ENCODE measurements around the gene SKP2.
"Not testable (repeated sequence)": the region's sequence is repeated elsewhere in the genome, so short reads cannot be mapped to it uniquely, and the experiment has no call there.

SKP2 gene

DNA sequence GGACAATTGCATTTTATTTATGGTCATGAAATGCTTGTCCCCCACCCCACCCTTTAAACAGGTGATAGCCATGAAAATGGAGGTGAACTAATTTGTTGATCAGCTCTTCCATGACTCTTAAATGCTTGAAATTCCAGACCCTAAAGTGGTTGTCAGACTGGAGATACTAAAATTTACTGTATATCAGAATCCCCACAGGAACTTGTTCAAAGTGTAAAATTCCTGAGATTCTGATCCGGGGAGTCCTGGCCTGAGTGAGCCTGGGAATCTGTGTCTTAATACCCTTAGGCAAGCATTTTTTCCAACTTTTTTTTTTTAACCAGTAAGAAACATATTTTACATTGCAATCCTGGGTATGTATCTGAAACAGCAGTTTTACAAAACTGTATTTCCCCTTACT is 4.7 kb downstream of the SKP2 start:
- DNase-seq (ENCODE audit: low read depth in 2 of 2): peak; percentile 86 to 88

DNA sequence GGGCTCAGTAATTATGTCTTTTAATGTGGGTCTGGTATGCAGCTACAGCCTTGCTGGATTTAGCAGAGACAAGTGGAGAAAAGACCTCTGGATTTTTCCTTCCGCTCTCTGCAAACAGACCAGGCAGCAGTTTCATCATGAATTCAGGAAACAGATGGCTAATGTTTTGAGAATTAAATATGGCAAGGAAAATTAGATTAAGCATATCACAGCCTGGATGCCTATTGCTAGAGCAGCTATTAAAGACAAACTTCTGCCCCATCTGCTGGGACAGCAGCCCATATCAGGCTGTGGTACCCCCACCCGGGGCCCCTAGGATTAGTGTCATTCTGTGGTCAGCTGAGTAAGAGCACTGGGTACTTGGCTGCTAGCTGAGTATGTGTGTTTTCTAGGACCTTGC is 6.2 kb downstream of the SKP2 start:
- DNase-seq (ENCODE audit: low read depth in 2 of 2): no peak

DNA sequence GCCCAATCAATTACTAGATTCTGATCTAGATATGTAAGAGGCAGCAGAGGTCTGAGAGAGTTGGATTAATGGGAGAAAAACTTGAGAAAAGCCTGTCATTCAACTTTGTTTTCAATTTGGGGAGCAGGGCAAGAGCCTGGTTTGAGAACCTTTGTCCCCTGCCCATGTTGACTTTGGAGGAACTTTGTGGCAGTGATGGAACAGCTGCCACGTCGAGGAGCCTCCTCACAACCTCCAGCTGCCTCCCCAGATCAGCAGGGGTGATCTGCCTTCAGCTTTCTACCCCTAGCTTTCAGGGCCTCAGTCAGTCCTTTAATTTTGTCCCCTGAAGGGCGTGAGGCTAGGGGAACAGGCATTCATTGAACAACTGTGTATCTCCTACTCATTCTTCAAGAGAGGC is 8.7 kb downstream of the SKP2 start:
- DNase-seq (ENCODE audit: low read depth in 2 of 2): no peak

DNA sequence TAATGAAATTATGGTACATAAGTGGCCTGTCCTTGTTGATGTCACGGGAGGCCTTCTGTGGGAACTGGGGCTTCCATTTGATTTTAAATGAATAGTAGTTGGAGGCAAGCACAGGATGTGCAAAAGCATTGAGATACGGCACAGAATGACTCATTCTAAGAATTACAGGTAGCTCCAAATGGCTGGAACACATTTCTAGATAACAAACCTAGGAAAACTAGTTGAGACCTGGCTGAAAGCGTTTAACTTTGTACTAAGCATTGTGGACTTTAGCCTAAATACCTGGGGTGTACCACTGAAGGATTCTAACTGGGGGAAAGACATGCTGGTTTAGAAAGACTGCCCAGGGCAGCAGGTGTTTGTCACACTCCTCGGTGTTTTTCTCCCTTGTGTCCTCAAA is 9.4 kb downstream of the SKP2 start:
- no peak for DNase-seq (ENCODE audit: low read depth in 2 of 2)

DNA sequence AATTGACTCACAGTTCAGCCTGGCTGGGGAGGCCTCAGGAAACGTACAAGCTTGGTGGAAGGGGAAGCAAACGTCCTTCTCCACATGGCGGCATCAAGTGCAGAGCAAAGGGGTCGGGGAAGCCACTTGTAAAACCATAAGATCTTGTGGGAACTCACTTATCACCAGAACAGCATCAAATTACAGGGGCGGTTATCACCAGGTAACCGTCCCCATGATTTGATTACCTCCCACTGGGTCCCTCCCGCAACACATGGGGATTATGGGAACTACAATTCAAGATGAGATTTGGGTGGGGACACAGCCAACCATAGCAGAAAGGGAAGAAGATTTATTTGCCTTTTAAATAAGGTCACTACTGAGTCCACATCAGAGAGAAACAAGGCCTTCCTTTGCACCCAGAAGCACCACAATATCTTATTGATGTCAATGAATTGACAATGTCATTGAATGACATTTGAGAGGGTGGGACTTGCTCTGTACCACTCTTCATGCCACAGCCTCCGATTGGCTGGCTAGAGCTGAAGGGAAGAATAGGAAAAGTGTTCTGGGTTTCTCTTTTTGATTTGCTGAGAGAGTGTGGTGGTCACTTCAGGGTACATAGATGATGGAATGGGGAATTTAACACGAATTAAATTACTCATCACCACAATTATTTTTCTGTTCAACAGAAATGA is 11.0 kb downstream of the SKP2 start:
- DNase-seq (ENCODE audit: low read depth in 2 of 2): no peak

DNA sequence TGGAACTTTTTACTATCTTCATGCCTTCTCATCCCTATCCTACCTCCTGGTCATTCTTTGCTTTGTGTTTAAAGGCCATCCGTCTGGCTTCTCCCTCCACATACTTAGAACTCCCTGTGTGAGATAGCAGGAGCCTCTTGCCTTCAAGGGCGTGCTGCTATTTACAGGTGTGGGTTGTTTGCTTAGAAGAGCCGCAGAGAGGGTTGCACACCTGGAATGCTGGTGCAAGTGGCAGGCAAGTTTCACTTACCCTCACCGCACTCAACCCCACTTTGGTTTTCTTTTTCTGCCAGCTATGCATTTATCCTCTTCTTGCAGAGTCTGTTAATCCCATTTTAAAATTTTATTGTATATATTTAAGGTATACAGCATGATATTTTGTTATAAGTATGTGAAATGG is 12.6 kb downstream of the SKP2 start:
- no peak for DNase-seq (ENCODE audit: low read depth in 2 of 2)

DNA sequence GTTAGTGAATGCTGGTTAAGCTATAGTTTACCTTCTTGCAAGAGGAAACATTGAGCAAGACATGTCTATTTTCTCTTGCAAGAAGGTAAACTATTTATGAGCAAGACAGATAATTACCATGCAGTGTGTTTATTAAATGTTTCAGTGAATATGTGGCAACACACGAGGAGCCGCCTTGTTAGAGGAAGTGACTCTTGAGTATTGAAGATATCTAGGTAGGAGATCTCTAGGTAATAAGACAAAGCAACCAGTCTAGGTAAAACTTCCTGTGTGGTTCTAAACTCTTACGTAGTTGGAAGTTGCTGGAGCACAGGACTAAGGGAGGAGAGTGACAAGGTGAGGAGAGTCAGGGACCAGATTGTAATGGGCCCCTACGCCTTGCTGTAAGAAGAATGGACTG is 16.8 kb downstream of the SKP2 start:
- DNase-seq (ENCODE audit: low read depth in 2 of 2): no peak

DNA sequence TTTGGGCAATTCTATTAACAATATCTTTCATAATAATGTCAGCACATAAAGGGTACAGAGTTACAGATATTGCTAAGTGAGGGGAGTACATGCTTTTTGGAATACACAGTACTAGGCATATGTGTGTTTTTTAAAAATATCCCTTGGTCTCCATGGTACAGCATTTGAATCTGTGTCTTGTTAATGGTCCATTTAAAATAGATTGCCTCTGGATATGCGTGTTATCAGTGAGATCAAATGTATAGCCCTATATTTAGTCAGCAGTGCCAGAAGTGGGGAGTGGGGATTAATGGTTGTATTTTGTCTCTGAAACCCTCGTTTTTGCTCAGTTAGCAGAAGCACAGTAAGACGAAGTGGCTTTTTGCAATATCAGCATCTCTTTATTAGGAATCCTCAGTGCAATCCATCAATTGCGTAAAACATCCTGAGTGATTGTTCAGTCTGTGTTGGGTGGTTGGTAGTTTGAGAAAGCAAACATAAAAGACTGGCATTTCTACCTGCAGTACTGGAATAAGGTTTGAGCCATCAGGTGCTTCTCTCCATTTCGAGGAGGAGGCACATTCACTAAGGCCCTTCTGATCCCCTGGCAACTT is 19.0 kb downstream of the SKP2 start:
- no peak for DNase-seq (ENCODE audit: low read depth in 2 of 2)

DNA sequence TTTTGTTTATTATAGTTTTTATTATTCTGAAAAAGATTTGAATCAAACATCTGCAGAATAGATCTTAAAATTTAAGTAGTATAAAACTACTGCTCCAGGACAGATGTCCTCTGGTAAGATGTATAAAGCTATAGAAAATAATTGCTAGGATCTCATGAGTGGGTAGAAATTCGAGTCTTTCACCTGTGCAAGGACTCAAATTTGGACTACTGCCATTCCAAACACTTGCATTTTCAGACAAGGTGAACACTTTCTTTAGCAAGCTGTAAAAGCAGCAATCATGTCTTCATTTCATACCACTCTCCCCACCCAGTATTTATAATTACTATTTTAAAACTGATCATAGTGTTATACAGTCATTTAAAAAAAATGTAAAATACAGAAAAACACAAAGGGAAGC is 20.7 kb downstream of the SKP2 start:
- no peak for DNase-seq (ENCODE audit: low read depth in 2 of 2)

DNA sequence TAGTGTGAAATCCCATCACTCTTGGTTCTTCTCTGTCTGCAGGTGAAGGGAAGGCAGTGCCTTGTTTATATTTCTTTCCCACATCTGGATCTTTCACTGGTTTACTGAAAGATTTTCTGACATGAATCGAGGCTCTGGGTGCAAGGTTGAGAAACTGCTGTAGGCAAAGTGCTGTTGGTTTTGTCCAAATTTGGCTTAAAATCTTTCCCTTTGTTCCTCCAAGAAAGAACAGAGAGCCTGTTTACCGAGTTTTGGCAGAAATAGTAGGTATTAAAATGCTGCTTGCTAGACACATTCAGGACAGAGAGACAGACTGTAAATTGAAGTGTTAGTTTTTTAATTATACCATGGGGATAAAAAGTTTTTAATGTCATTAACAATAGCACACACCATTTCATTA is 21.5 kb downstream of the SKP2 start:
- DNase-seq (ENCODE audit: low read depth in 2 of 2): no peak

DNA sequence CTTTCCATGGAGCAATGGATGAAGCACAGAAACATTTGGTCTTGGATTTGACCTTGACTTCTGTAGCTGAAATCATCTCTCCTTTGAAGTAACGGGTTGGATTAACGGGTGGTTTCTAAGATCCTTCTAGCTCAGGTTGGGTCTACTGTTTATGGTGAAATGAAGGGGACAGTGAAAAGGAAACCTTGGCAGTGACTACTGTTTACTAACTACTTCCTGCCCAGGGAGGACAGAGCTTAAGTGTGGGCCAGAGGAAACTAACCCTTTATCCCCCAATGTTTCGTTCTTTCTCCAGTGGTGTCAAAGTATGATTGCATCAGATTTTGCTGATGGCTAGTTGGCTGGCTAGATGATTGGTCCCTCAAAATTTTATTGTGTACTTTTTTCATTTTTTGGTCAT is 22.2 kb downstream of the SKP2 start:
- DNase-seq (ENCODE audit: low read depth in 2 of 2): no peak

DNA sequence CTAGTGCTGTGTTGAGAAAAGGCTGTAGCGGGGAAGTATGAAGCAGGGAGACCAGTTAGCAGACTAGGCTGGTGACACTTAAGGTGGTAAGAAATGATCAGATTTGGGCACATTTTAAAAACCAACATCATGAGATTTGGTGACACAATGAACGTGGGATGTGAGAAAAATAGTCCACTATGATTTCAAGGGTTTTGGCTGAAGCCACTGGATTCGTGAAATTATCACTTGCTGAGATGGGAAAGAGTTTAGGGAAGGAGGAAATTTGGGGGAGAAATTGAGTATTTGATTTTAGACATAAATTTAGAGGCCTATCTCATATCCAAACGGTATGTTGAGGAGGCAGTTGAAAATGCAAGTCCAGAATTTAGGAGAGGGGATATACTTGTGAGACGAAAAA is 23.1 kb downstream of the SKP2 start:
- DNase-seq (ENCODE audit: low read depth in 2 of 2): no peak

DNA sequence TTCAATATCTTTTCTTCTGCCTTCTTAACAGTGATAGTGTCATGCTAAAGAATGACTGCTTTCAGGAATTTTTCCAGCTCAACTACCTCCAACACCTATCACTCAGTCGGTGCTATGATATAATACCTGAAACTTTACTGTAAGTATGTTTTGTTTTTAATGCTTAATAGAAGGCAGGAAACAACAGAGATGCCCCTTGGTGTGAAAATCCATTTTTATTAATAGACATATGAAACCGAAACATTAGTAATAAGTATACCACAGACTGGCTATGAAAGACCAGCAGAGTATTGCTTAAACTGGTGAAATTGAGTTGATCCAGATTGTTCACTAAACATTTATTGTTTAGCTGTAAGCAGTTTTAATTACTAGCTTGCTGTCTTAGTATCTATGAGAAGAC is 25.2 kb downstream of the SKP2 start:
- DNase-seq (ENCODE audit: low read depth in 2 of 2): no peak

DNA sequence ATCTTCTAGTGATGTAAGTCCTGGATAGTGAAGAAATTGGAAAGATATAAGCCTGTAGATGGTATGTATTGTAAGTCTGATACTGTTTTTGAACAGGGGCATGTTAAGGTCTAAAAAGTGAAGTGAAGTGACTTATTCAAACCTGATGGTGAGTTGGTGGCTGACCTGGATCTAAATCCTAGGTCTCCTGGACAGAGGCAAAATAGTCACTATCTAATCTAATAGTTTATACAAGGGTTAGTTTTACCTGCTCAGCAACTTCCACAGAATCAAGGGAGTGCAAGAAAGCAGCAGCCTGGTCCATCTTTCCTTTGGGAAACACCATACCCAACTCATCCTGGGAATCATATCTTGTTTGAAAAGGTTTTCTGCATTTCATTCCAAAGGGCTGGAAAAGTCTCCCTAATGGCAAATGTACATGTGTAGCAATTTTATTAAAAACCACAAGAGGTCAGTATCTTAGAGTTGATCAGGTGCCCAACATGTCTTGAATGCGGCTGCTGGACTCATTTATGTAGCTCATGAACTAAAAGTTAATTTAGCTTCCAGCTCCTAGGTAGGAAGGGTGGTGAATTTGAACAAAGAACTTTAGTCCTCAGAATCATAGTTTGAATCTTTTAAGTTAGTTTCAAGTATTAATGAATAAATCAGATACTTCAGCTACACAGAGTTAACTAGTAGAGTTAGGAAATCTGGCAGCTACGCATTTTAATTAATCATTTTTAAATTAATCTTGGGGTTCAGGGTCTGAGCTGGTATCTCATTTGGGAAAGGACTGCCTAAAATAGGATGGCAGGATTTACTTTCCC is 26.0 kb downstream of the SKP2 start:
- DNase-seq (ENCODE audit: low read depth in 2 of 2): no peak

DNA sequence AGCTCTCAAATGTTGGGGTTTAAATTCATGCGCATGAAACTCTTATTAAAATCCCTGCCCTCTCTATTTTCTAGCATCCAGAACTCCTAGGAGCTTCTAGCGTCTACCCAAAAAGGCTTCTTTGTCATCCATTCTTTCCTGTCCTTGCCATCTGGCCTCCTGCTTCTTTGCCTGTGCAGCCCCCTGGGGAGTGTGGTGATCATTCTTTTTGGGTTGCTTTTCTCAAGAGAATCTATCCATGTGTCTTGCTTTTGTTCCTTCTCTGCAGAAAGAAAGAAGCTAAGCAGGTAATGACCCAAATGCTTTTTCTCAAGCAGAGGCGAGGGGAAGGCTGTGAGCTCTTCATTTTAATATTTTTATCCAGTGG is 26.6 kb downstream of the SKP2 start:
- DNase-seq (ENCODE audit: low read depth in 2 of 2): no peak

DNA sequence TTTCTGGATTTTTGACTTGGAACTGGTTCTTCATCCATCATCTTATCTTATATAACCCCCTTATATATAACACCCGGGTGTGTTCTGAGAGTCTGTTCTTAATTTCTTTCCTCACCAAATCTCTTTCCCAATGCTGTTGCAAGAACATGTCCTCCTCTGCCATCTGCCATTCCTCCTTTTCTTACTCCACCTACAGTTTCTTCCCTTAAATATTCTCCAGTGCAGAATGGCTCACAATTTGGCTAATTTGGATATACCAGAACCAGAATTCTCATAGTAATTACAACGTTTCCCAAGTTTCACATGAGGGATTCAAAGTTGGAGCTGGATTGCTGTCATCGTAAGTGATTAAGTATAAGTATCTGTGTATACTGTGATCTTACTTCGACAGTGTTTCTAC is 28.0 kb downstream of the SKP2 start:
- DNase-seq (ENCODE audit: low read depth in 2 of 2): no peak

DNA sequence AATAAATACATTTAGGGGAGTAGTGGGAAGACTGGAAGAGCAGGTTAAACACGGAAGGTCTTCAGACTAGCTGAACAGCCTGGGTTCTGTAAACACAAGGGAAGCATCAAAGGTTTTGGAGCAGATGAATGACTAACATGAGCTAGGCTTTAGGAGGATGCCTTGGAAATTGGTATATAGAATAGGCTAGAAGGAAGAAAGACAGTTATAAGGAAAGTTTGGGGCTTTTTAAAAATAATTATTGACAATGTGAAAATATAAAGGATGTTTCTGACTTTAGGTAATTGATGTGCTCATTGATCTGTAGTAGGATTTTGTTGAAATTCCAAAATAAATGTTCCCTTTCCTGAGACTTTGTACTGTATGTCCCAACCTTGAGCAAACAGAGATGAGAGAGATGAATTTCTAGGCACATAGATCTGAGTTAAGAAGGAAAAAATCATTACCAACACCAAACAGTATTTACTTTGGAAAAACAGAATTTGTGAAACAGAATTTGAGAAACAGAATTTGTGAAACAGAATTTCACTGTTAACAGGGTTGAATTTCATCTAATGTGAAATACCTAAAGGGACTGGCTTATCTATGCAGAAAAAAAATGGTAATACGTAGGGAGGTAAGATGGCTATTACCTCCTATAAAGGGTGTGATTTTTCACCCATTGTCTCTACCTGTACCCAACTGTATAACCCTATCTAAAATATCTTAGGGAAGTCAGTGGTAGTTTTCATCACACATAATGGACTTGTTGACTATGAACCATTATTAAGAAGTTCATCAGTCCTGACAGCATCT is 28.8 kb downstream of the SKP2 start:
- no peak for DNase-seq (ENCODE audit: low read depth in 2 of 2)

DNA sequence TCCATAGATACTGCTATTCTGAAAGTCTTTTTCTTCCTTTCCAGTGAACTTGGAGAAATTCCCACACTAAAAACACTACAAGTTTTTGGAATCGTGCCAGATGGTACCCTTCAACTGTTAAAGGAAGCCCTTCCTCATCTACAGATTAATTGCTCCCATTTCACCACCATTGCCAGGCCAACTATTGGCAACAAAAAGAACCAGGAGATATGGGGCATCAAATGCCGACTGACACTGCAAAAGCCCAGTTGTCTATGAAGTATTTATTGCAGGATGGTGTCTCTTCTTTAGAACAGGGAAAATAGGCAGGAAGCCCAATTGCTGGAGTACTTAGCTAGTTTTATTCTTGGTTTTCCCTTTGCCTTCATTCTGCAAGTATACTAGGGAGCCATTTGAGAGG is 29.9 kb downstream of the SKP2 start:
- no peak for DNase-seq (ENCODE audit: low read depth in 2 of 2)

DNA sequence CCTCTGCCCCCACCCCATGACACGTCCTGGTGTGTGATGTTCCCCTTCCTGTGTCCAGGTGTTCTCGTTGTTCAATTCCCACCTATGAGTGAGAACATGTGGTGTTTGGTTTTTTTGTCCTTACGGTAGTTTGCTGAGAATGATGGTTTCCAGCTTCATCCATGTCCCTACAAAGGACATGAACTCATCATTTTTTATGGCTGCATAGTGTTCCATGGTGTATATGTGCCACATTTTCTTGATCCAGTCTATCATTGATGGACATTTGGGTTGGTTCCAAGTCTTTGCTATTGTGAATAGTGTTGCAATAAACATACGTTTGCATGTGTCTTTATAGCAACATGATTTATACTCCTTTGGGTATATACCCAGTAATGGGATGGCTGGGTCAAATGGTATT is 32.5 kb downstream of the SKP2 start:
- DNase-seq (ENCODE audit: low read depth in 2 of 2): not testable (repeated sequence)

DNA sequence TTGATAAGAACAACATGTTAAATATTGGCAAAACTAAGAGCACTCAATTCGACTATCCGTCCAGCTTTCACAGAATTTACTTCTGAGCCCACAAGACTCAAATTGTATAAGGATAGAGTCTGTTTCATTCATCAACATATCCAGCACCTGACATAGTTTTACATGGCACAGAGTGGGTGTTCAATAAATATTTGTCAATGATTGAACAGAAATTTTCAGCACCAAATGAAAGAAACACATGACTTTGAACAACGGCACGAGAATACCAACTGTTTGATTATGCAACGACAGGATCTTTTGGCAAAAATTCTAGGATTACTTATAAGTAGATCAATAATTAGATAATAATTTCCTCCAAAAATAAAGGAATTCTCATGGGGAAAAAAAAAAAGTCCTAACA is 41.8 kb downstream of the SKP2 start:
- DNase-seq (ENCODE audit: low read depth in 2 of 2): no peak

DNA sequence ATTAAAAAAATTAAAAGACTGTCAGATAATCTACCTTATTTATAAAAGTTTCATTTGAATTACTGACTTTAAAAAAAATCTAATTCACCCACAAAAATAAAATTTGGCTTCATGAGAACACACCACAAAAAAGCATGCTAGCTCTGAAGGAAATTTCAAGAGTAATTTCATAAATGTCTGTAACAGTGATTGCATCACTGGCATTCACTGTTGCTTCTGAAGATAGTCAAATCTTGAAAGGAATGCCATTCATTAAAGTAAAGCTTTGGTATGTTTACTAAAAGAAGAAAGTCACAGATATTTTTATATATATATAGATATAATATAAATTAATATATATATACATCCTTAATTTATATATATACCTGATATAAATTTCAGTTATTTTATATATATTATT is 46.4 kb downstream of the SKP2 start:
- DNase-seq (ENCODE audit: low read depth in 2 of 2): no peak

DNA sequence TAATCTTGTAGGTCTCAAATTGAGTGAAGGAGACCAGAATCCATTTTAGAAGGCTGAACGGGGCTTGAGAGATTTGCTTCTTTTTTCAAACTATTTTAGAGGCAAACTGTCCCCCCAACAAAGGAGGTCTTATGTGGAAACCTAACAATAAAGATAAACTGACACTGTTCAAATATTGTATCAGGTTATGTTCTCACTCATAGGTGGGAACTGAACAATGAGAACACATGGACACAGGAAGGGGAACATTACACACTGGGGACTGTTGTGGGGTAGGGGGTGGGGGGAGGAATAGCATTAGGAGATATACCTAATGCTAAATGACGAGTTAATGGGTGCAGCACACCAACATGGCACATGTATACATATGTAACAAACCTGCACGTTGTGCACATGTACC is 46.9 kb downstream of the SKP2 start:
- not testable (repeated sequence) for DNase-seq (ENCODE audit: low read depth in 2 of 2)

DNA sequence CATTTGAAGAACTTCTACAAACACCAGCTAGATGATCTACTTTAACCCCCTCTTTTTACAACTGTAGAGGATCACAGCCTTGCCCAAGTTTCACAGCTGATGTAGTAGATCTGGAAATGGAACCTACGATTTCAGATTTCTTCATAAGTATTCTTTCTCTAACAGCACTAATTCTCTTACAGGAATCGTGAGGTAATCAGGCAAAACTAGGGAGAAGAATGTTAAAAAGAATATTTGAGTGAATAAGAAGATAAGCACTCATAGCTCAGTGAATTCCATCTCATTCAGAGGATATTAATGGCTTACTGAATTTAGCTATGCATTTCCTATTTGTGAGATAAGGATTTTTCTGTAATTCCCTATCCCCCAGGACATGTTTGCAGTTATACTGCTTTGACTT is 47.7 kb downstream of the SKP2 start:
- DNase-seq (ENCODE audit: low read depth in 2 of 2): no peak

All from fibroblast of skin of left biceps (primary cell).